GM23338 (cell line): ENCODE data around the gene SEC16B. TPM values are rescaled to one million over a fixed set of nuclear protein-coding genes. Genes with fewer than 3 reads are reported as not detected.

ENCODE experiments used
- ATAC-seq: fragments of 200-7000 bp; cut with Tn5 transposase; 3 replicates; pipeline ENCODE4 v1.9.1; 2020
- DNase-seq: peaks from one replicate; pipeline ENCODE4 v3.0.0-alpha.2; 2015; ENCODE audit warnings: low spot score
- H2AFZ ChIP-seq: fragments of 200-600 bp; sonication (generic); 2 replicates; pipeline ENCODE4 v1.8.0; 2016; ENCODE audit warnings: antibody characterized with exemption, mild to moderate bottlenecking, moderate library complexity
- H3F3A ChIP-seq: fragments of 200-600 bp; sonication (generic); replicated peaks from 2 replicates; pipeline ENCODE4 v1.8.0; 2017; ENCODE audit warnings: antibody characterized with exemption, mixed run types, low read depth
- H3K27ac ChIP-seq: fragments of 200-600 bp; sonication (generic); 2 replicates; pipeline ENCODE4 v1.6.1; 2016; ENCODE audit warnings: low read depth
- H3K27me3 ChIP-seq: fragments of 200-600 bp; sonication (generic); 2 replicates; pipeline ENCODE4 v1.8.0; 2016; ENCODE audit warnings: mild to moderate bottlenecking, mixed run types, moderate library complexity; ENCODE audit not compliant: insufficient read depth
- H3K36me3 ChIP-seq: fragments of 200-600 bp; sonication (generic); 2 replicates; pipeline ENCODE4 v1.8.0; 2016; ENCODE audit warnings: mild to moderate bottlenecking; ENCODE audit not compliant: insufficient read depth
- H3K4me1 ChIP-seq: fragments of 200-600 bp; sonication (generic); 2 replicates; pipeline ENCODE4 v1.8.0; 2016; ENCODE audit warnings: mild to moderate bottlenecking, moderate library complexity; ENCODE audit not compliant: insufficient read depth
- H3K4me2 ChIP-seq: fragments of 200-600 bp; sonication (generic); 2 replicates; pipeline ENCODE4 v1.7.1; 2017; ENCODE audit warnings: mixed run types
- H3K4me3 ChIP-seq: fragments of 200-600 bp; sonication (generic); 2 replicates; pipeline ENCODE4 v1.6.1; 2016; ENCODE audit warnings: mixed run types
- H3K79me2 ChIP-seq: fragments of 200-600 bp; sonication (generic); replicated peaks from 2 replicates; pipeline ENCODE4 v1.8.0; 2017; ENCODE audit warnings: mild to moderate bottlenecking; ENCODE audit not compliant: insufficient read depth
- H3K9me2 ChIP-seq: fragments of 200-600 bp; sonication (generic); 2 replicates; pipeline ENCODE4 v1.8.0; 2017; ENCODE audit not compliant: insufficient read depth
- H4K20me1 ChIP-seq: fragments of 200-600 bp; sonication (generic); replicated peaks from 2 replicates; pipeline ENCODE4 v1.8.0; 2017; ENCODE audit warnings: mild to moderate bottlenecking; ENCODE audit not compliant: insufficient read depth
- H3K27ac Mint-ChIP-seq: 2 replicates; pipeline ENCODE4 v1.8.0; 2020; ENCODE audit warnings: inconsistent platforms, mild to moderate bottlenecking, moderate library complexity, mixed read lengths
- H3K27me3 Mint-ChIP-seq: 3 replicates; pipeline ENCODE4 v1.8.0; 2022; ENCODE audit warnings: low read depth, mild to moderate bottlenecking, moderate library complexity, mixed read lengths, inconsistent platforms; ENCODE audit not compliant: insufficient read depth, poor library complexity
- H3K36me3 Mint-ChIP-seq: 3 replicates; pipeline ENCODE4 v1.8.0; 2021; ENCODE audit warnings: low read depth, mild to moderate bottlenecking, inconsistent platforms, moderate library complexity, mixed read lengths
- H3K4me1 Mint-ChIP-seq: 3 replicates; pipeline ENCODE4 v1.8.0; 2020; ENCODE audit warnings: mild to moderate bottlenecking, inconsistent platforms, mixed read lengths
- H3K4me3 Mint-ChIP-seq: 3 replicates; pipeline ENCODE4 v1.8.0; 2021; ENCODE audit warnings: moderate library complexity, mild to moderate bottlenecking, inconsistent platforms, mixed read lengths
- H3K9me3 Mint-ChIP-seq: 3 replicates; pipeline ENCODE4 v1.8.0; 2020; ENCODE audit warnings: moderate library complexity, mild to moderate bottlenecking, inconsistent platforms, mixed read lengths
- CREB1 ChIP-seq: fragments of 250-450 bp; sonication (Bioruptor Pico); IDR thresholded peaks from 2 replicates; pipeline ENCODE4 v1.5.0; 2020; ENCODE audit warnings: low read depth, mild to moderate bottlenecking, moderate library complexity
- CTCF ChIP-seq, 2 experiments: fragments of 200-600 bp in 1 of 2; sonication (generic) in 1 of 2; conservative IDR thresholded peaks; 2 replicates each; pipeline versions ENCODE4 v1.5.1 to v1.6.1; 2016 to 2017; ENCODE audit warnings: antibody characterized with exemption in 2 of 2, low read depth in 2 of 2, mild to moderate bottlenecking in 2 of 2, moderate library complexity in 1 of 2
- ETS1 ChIP-seq: IDR thresholded peaks from 2 replicates; pipeline ENCODE4 v1.6.1; 2016; ENCODE audit warnings: antibody characterized with exemption
- EZH2 ChIP-seq: fragments of 200-600 bp; sonication (generic); IDR thresholded peaks from one replicate; pipeline ENCODE4 v1.8.0; 2017; ENCODE audit warnings: antibody characterized with exemption, mild to moderate bottlenecking, low read depth; ENCODE audit not compliant: unreplicated experiment
- EZH2phosphoT487 ChIP-seq: fragments of 200-600 bp; sonication (generic); IDR thresholded peaks from one replicate; pipeline ENCODE4 v1.8.1; 2018; ENCODE audit warnings: antibody characterized with exemption; ENCODE audit not compliant: unreplicated experiment
- JUNB ChIP-seq: IDR thresholded peaks from one replicate; pipeline ENCODE4 v1.6.1; 2016; ENCODE audit warnings: antibody characterized with exemption; ENCODE audit not compliant: unreplicated experiment
- NANOG ChIP-seq: IDR thresholded peaks from 2 replicates; pipeline ENCODE4 v1.6.1; 2016; ENCODE audit warnings: antibody characterized with exemption, borderline replicate concordance
- POLR2AphosphoS5 ChIP-seq: IDR thresholded peaks from 2 replicates; pipeline ENCODE4 v1.6.1; 2016; ENCODE audit warnings: antibody characterized with exemption, low read depth
- REST ChIP-seq: IDR thresholded peaks from one replicate; pipeline ENCODE4 v1.6.1; 2018; ENCODE audit warnings: antibody characterized with exemption; ENCODE audit not compliant: unreplicated experiment
- STAT1 ChIP-seq: IDR thresholded peaks from one replicate; pipeline ENCODE4 v1.6.1; 2016; ENCODE audit warnings: antibody characterized with exemption; ENCODE audit not compliant: unreplicated experiment
- ZNF114 ChIP-seq: fragments of 250-450 bp; sonication (Bioruptor Pico); IDR thresholded peaks from 2 replicates; pipeline ENCODE4 v1.5.0; 2020; ENCODE audit warnings: mild to moderate bottlenecking, moderate library complexity
- ZNF331 ChIP-seq: fragments of 250-450 bp; sonication (Bioruptor Pico); IDR thresholded peaks from 2 replicates; pipeline ENCODE4 v1.5.0; 2020; ENCODE audit warnings: low read depth, mild to moderate bottlenecking, moderate library complexity
- ZNF462 ChIP-seq: fragments of 250-450 bp; sonication (Bioruptor Pico); IDR thresholded peaks from 2 replicates; pipeline ENCODE4 v1.5.0; 2020; ENCODE audit warnings: mild to moderate bottlenecking, moderate library complexity
- polyA plus RNA-seq: library from polyadenylated mRNA; unstranded; fragments of >200 nt; fragmentation: Nextera tagmentation; extraction: Ambion mirVana; gene quantifications from 2 replicates; pipeline ENCODE4 v1.2.1, GENCODE V29; 2016
- total RNA-seq: library from RNA; depleted of rRNA; stranded (reverse); fragments of >200 nt; shearing (Covaris generic); gene quantifications from 2 replicates; pipeline ENCODE4 v1.2.3, GENCODE V29; 2014

SEC16B gene
- total and polyA plus RNA-seq, 2 experiments from 2014 or later: 0.29 to 1.2 TPM

- Histone ChIP-seq H3K4me1 (no peaks in the 10 kb centered on the region), H3F3A (no peaks in the 10 kb centered on the region), H2AFZ (no peak overlapping the region), H3K27ac (no peak overlapping the region), H3K36me3 (no peaks in the 10 kb centered on the region), H3K79me2 (no peaks in the 10 kb centered on the region), H4K20me1 (no peaks in the 10 kb centered on the region), H3K4me3 (no peak overlapping the region), H3K9me2 (peaks cover 20% of the 10 kb centered on the region), H3K27me3 (no peaks in the 10 kb centered on the region), H3K4me2 (no peak overlapping the region)
- H3K36me3 Mint-ChIP-seq: no peaks in the 10 kb centered on the region
- DNase-seq (no peak), ATAC-seq (no peak)
- H3K4me3 Mint-ChIP-seq: no peak overlapping the region
- TF ChIP-seq CTCF (conservative IDR thresholded peaks at IDR 0.05; ENCODE audit: low read depth in 2 of 2) (no peak), ZNF462 (CRISPR knock-in tag) (no peak), REST (no peak), EZH2phosphoT487 (no peak), ZNF114 (CRISPR knock-in tag) (no peak), NANOG (no peak), POLR2AphosphoS5 (no peak), ETS1 (no peak), ZNF331 (no peak), EZH2 (no peak), JUNB (no peak), CREB1 (CRISPR knock-in tag) (no peak), STAT1 (no peak)
- no peaks in the 10 kb centered on the region for H3K27me3 Mint-ChIP-seq
- H3K27ac Mint-ChIP-seq: no peak overlapping the region
- H3K9me3 Mint-ChIP-seq: no peaks in the 10 kb centered on the region
- no peaks in the 10 kb centered on the region for H3K4me1 Mint-ChIP-seq
These were observed 7.3 kb upstream of the SEC16B start for GRCh38 chr1:177977141-177977540.
